Vagina (tissue), 2 donors: ENCODE results near the gene DUSP8.

ENCODE experiments used
- POLR2A ChIP-seq, 2 donors: fragments of 450-650 bp; IDR thresholded peaks; one replicate each; pipeline ENCODE4 v1.6.1; 2017; ENCODE audit warnings: antibody characterized with exemption in 2 of 2, mild to moderate bottlenecking in 2 of 2, moderate library complexity in 2 of 2
- POLR2AphosphoS5 ChIP-seq, 2 donors: sonication (generic); formaldehyde crosslinking; IDR thresholded peaks; one replicate each; pipeline ENCODE4 v1.9.0; 2017; ENCODE audit warnings: antibody characterized with exemption in 2 of 2, mild to moderate bottlenecking in 2 of 2, low read depth in 1 of 2; ENCODE audit not compliant: insufficient read depth in 1 of 2
- TF ChIP-seq, protein P1 (sequence below), 3 experiments: fragments of 450-650 bp in 2 of 3; fragments of 200-600 bp in 1 of 3; sonication (generic) in 1 of 3; IDR thresholded peaks; one replicate each; pipeline ENCODE4 v1.5.1; 2017 to 2019; ENCODE audit warnings: antibody characterized with exemption in 3 of 3, mild to moderate bottlenecking in 2 of 3, moderate library complexity in 2 of 3

GRCh38 chr11:1569251-1569780, 2.8 kb downstream of the DUSP8 start:
- TF ChIP-seq POLR2A (IDR thresholded peaks at IDR 0.05) (no peak), POLR2AphosphoS5 (IDR thresholded peaks at IDR 0.05; ENCODE audit: insufficient read depth in 1 of 2, low read depth in 1 of 2) (no peak)
- TF ChIP-seq, protein P1, sequence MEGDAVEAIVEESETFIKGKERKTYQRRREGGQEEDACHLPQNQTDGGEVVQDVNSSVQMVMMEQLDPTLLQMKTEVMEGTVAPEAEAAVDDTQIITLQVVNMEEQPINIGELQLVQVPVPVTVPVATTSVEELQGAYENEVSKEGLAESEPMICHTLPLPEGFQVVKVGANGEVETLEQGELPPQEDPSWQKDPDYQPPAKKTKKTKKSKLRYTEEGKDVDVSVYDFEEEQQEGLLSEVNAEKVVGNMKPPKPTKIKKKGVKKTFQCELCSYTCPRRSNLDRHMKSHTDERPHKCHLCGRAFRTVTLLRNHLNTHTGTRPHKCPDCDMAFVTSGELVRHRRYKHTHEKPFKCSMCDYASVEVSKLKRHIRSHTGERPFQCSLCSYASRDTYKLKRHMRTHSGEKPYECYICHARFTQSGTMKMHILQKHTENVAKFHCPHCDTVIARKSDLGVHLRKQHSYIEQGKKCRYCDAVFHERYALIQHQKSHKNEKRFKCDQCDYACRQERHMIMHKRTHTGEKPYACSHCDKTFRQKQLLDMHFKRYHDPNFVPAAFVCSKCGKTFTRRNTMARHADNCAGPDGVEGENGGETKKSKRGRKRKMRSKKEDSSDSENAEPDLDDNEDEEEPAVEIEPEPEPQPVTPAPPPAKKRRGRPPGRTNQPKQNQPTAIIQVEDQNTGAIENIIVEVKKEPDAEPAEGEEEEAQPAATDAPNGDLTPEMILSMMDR (IDR thresholded peaks at IDR 0.05) = no peak
